Muscle of back (tissue), 13 donors: Measurements from ENCODE around the gene SUSD3. TPM values are rescaled to one million over a fixed set of nuclear protein-coding genes. Genes with fewer than 3 reads are reported as not detected.
A peak's percentile ranks its signal among the peaks of the same experiment; 100 is the strongest.
"Not testable (repeated sequence)": the region's sequence is repeated elsewhere in the genome, so short reads cannot be mapped to it uniquely, and the experiment has no call there.

ENCODE experiments used
- DNase-seq, 3 donors: peaks; one replicate each; pipeline versions ENCODE4 v3.0.0 to v3.0.0-alpha.2; 2013
- long read RNA-seq, 9 donors: transcript quantifications; one replicate each; lab custom pipeline, GENCODE V29; 2026
- polyA plus RNA-seq, 10 donors: library from polyadenylated mRNA; unstranded; fragments of 120-200 nt; gene quantifications; one replicate each; pipeline ENCODE4 v1.2.1, GENCODE V29; 2013; ENCODE audit not compliant: insufficient read length in 10 of 10

Gene SUSD3
- polyA plus RNA-seq: 1 to 10 TPM; 1.3 to 4.4 (median 2.4) TPM
- long read RNA-seq, donor 1, partial matches to known transcripts: 0 of 2 reads
- long read RNA-seq, donor 1, other reads (novel, unspliced or antisense): 0 of 2 reads
- long read RNA-seq, donor 2: 0 reads
- long read RNA-seq, donor 3: 0 reads
- long read RNA-seq, donor 4, partial matches to known transcripts: 0 of 1 reads
- long read RNA-seq, donor 4, other reads (novel, unspliced or antisense): 0 of 1 reads
- long read RNA-seq, donor 5: 0 reads
- long read RNA-seq, donor 6: 0 reads
- long read RNA-seq, donor 7, partial matches to known transcripts: 0 of 1 reads
- long read RNA-seq, donor 7, other reads (novel, unspliced or antisense): 0 of 1 reads
- long read RNA-seq, donor 8, partial matches to known transcripts: 0 of 1 reads
- long read RNA-seq, donor 8, other reads (novel, unspliced or antisense): 0 of 1 reads
- long read RNA-seq, donor 9: 0 reads

DNA sequence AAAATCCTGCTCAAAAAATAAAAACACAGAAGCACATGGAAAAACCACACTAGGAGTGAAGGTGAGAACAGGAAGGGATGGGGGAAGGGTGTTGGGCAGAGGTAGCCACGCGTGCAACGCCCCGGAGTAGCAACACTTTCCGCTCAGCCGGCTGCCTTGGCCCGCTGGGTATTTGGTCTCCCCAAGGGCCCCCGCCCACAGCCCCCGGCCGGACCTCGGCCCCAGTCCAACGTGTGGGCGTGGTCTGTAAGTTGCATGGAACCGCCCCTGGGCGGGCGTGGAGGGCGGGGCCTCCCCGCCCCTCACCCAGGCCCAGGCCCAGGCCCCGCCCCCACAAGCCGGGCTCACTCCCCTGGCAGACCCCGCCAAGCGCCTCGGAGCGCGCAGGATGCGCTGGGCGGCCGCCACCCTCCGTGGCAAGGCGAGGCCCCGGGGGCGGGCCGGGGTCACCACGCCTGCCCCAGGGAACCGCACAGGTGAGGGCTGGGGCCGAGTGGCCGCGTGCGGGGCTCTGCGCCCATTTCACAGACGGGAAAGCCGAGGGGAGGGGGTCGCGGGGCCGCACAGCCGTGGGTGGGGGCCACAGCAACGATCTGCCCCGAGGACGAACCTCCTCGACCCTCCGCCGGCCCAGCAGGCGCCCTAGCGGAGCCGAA is at the start of gene SUSD3:
SUSD3 (plus strand) TSS at position 347 of the 656 bp plus-strand sequence; CDS start at position 389, 42 bp downstream.
- DNase-seq: peak; percentile 11 to 72 (median 54)

DNA sequence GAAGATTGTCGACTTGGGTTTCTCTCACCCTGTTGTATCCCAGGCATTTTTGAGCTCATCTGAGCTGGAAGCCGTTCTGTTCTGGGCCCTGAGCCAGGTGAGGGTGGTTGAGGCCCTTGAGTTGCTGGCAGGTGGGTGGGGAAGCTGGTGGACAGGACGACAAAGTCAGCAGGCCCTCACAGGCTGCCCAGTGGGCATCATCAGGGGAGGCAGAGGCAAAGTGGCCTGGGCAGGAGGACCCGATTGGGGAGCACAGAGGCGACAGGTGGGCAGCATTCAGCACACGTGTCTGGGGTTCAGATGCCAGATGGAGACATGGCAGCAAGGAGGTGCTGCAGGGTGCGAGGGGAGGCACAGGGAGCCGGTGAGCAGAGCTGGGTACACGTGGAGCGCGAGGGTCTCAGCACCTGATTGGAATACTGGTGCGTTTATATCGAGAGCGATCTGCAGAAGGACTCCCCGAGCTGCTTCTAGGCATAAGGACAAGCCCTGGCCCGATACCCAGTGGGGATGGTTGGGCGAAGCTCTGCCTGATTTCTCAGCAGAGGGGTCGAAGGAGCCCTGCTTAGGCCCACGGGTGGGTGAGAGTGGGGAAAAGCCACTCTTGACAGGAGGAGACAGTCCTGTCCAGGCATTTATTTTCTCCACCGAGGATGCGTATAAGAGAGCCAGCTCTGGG is 49.0 kb upstream of the SUSD3 start:
- DNase-seq: no peak

DNA sequence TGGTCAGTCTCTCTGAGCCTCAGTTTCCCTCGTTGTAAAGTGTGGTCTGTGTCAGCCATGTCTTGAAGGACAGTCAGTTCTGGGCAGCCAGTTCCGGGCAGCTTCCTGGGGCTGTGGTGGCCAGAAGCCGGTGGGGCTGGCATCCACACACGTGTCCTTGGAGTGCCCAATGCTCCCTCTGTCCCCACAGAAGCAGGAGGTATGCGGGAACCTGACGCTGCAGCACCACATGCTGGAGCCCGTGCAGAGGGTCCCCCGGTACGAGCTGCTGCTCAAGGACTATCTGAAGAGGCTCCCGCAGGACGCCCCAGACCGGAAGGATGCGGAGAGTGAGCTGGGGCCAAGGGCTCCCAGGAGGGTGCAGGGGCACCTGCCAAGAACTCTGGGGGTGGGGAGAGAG is 48.4 kb upstream of the SUSD3 start:
- DNase-seq: no peak

GRCh38 chr9:93010704-93011103 is 47.8 kb upstream of the SUSD3 start:
- peak in 1 of 3 donors; percentile 21 for DNase-seq

DNA sequence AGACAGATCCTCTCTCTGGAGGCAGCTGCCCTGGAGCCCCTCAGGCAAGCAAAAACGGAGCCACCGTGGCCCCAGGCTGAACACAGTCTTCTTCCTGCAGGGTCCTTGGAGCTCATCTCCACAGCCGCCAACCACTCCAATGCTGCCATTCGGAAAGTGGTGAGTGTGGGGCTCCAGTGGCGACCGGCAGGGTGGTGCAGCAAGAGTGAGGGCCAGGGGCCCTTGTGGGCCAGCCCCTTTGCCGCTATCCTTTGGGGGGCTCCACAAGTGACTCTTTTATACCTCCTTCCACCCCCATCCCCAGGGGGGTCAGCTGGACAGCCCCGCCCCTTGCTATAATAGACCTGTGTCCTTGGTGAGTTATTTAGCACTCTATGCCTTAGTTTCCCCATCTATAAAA is 47.4 kb upstream of the SUSD3 start:
- no peak for DNase-seq

DNA sequence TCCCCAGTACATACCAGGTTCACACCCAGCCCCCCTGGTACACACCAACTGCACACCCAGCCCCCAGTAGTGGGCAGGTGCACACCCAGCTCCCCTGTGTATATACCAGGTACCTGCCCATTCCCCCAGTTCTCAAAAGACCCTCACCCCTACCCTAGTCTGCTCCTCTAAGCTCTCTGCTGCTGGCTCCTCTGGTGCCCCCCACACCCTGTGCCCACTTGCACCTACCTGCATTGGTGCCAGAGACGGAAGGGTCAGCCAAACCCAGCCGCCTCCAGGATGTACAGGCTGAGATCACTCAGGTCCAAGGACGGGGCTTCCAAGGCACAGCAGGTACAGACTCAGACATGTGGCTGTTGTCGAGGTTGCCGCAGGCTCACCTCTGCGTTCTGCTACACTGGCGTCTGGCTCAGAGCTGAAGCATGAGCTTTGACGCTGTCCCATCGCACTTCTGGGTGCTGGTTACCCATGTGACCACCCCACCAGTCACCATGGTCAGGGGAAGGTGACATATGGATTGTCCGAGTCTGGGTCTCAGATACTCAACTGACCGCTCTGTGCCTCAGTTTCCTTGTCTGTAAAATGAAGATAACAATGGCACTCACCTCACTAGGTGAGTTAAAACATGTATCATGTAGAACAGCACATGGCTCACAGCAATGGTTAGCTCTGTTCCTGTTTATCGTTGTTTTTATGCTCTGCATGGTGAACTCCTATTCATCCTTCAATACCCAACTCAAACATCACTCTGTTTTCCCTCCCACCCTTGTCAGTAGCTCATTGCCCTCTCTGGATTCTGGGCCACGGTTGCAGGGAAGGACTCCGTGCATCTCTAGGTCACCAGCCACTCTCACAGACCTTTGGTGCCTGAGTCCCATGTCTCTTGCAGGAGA is 45.3 kb upstream of the SUSD3 start:
- DNase-seq: no peak

GRCh38 chr9:93013856-93014582 is 44.5 kb upstream of the SUSD3 start:
- no peak for DNase-seq

DNA sequence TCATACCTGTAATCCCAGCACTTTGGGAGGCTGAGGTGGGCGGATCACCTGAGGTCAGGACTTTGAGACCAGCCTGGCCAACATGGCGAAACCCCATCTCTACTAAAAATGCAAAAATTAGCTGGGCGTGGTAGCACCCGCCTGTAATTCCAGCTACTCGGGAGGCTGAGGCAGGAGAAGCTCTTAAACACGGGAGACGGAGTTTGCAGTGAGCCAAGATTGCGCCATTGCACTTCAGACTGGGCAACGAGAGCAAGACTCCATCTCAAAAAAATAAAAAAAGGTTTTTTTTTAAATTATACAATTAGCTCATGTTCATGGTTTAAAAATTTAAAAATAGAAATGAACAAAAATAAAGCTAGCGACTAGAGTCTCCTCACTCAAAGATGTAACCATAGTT is 43.3 kb upstream of the SUSD3 start:
- DNase-seq: not testable (repeated sequence)

GRCh38 chr9:93017621-93018020 is 40.9 kb upstream of the SUSD3 start:
- DNase-seq: no peak

- no peak for DNase-seq
Measured at GRCh38 chr9:93020151-93020550, 38.4 kb upstream of the SUSD3 start.

- DNase-seq: peak in 1 of 3 donors; percentile 27
Measured at GRCh38 chr9:93020771-93021670, 37.5 kb upstream of the SUSD3 start.

- no peak for DNase-seq
Measured at GRCh38 chr9:93022066-93022465, 36.4 kb upstream of the SUSD3 start.

DNA sequence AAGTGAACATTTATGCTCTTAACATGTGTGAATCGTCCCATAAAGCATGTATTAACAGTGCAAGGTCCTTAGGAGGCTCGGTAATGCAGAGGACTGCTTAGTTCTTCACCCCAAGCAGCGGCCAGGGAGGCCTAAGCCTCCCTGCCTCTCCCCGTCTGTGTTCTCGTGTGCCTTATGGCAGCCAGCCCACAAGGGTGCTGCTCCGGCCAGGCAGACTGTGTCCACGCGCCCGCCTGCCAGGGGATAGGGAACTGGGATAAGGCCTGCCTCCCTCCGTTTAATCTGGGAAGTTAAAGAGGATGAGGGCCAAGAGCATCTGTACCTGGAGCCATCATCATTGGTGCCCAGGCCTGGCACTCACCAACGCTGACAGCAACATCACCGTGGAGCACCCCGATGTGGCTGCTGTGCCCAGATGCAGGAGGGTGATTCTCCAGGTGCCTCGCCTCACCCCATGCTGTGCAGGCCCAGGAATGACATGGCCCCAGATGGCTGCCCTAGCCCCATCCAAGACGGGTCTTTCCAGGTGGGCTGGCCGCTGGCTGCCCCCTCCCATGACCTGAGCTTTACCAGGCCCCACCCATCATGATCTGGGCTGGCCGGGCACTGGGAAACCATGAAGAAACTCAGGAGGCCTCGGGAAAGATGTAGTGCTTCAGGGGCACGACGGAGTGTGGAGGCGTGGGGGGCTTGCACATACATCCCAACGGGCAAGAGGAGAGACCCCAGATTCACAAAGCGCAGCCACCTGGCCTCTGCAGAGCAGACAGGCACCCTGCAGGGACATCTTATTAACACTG is 35.6 kb upstream of the SUSD3 start:
- no peak for DNase-seq

DNA sequence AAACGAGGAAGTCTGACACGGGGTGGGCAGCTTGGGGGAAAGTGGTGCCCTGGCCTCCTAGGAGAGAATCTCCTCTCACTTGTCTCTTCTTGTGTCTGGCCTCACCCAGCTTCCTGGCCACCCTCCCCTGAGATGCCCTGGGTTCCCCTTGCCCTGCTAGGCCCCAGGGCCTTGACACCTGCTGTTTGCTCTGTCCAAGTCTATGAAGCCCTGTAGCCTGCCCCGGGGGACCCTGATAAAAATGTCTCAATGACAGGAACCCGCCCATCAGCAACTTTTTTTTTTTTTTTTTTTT is 35.0 kb upstream of the SUSD3 start:
- no peak for DNase-seq

DNA sequence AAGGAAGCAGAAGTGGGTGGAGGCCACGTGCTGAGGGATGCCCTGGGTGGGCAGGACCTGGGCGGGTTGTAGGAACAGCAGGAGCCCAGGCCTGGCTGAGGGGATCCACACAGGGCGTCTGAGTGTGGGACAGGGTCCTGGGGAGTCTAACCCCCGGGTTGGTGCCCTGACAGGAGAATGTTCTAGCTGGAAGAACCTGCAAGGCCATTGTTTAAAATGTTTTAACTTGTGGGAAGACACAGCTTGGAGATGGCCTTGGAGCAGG is 33.9 kb upstream of the SUSD3 start:
- no peak for DNase-seq

DNA sequence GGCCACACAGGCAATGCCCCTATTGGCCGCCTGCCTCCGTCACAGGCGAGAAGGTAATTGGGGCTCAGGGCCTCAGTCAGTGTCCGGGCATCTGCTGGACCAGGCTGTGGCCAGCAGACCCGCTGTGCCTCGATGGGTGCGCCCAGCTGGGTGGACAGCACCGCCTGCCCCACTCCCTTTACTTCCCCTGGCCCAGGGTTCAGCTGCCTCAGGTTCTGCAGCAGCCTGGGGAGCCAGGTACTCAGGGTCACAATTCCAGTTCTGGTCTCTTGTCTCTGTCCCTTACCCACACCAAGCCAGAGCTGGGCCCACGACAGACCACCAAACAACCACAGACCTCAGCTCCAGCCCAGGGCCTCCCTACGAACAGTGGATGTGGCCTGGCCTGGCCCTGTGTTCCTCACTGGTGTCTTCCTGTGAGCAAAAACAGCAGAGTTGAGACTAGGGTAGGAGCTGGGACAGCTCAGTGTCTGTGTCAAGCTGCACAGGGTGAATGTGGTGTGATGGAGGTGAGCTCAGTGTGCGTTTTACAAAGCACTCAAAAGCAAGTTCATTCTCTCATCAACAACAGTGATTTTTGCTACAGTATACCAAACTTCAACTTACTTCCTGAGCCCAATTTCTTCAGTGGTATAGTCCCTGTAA is 33.4 kb upstream of the SUSD3 start:
- DNase-seq: no peak

DNA sequence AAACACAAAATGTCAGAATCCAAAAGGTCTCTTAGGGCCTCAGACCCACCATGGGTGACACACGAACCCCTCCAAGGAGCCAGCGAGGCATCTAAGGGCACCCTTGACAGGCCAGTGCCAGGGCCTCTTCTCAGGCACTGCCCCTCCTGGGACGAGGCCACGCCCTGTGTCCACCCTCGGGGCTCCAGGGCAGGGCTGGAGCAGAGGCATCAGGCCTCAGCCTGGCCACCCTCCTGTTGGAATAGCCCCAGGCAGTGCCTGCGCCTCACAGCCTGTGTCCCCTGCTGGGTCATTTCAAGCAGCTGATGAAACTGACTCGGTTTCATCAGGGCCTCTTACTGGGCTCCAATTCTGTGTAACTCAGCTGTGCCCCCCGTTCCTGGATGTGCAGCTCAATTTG is 32.8 kb upstream of the SUSD3 start:
- no peak for DNase-seq

- DNase-seq: no peak
Measured at GRCh38 chr9:93026640-93027039, 31.9 kb upstream of the SUSD3 start.

GRCh38 chr9:93027750-93028149 is 30.8 kb upstream of the SUSD3 start:
- DNase-seq: no peak
